ENCODE results near the gene CFAP221. TPM values are rescaled to one million over a fixed set of nuclear protein-coding genes. Genes with fewer than 3 reads are reported as not detected.

Gene CFAP221
- total RNA-seq, 1 donor from 2014 or later: 1.8 TPM

- peak; percentile 5 for DNase-seq (ENCODE audit: low read depth)
- Histone ChIP-seq H3K36me3 (ENCODE audit: control insufficient read depth, insufficient read depth, low read length) (peaks cover 1% of the 10 kb centered on the region), H3K27me3 (ENCODE audit: control insufficient read depth, insufficient read depth, low read length) (no peaks in the 10 kb centered on the region), H3K4me3 (ENCODE audit: low read depth, low read length) (no peak overlapping the region)
- TF ChIP-seq, protein P1, sequence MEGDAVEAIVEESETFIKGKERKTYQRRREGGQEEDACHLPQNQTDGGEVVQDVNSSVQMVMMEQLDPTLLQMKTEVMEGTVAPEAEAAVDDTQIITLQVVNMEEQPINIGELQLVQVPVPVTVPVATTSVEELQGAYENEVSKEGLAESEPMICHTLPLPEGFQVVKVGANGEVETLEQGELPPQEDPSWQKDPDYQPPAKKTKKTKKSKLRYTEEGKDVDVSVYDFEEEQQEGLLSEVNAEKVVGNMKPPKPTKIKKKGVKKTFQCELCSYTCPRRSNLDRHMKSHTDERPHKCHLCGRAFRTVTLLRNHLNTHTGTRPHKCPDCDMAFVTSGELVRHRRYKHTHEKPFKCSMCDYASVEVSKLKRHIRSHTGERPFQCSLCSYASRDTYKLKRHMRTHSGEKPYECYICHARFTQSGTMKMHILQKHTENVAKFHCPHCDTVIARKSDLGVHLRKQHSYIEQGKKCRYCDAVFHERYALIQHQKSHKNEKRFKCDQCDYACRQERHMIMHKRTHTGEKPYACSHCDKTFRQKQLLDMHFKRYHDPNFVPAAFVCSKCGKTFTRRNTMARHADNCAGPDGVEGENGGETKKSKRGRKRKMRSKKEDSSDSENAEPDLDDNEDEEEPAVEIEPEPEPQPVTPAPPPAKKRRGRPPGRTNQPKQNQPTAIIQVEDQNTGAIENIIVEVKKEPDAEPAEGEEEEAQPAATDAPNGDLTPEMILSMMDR (IDR thresholded peaks at IDR 0.05; ENCODE audit: insufficient read depth, low read length, poor library complexity, severe bottlenecking): no peak
These were observed 9.6 kb downstream of the CFAP221 start for GRCh38 chr2:119553687-119554344.

GRCh38 chr2:119565481-119565880 is 21.2 kb downstream of the CFAP221 start:
- no peak for DNase-seq (ENCODE audit: low read depth)
- Histone ChIP-seq H3K27me3 (ENCODE audit: control insufficient read depth, insufficient read depth, low read length) (no peaks in the 10 kb centered on the region), H3K4me3 (ENCODE audit: low read depth, low read length) (no peak overlapping the region), H3K36me3 (ENCODE audit: control insufficient read depth, insufficient read depth, low read length) (no peaks in the 10 kb centered on the region)
- TF ChIP-seq, protein P1 (IDR thresholded peaks at IDR 0.05; ENCODE audit: insufficient read depth, low read length, poor library complexity, severe bottlenecking): no peak

- DNase-seq (ENCODE audit: low read depth): no peak
- H3K36me3 ChIP-seq (ENCODE audit: control insufficient read depth, insufficient read depth, low read length): no peaks in the 10 kb centered on the region
- no peaks in the 10 kb centered on the region for H3K27me3 ChIP-seq (ENCODE audit: control insufficient read depth, insufficient read depth, low read length)
- H3K4me3 ChIP-seq (ENCODE audit: low read depth, low read length): no peak overlapping the region
- TF ChIP-seq, protein P1 (IDR thresholded peaks at IDR 0.05; ENCODE audit: insufficient read depth, low read length, poor library complexity, severe bottlenecking): no peak
These were observed 23.0 kb downstream of the CFAP221 start for GRCh38 chr2:119567292-119567691.

- Histone ChIP-seq H3K36me3 (ENCODE audit: control insufficient read depth, insufficient read depth, low read length) (no peaks in the 10 kb centered on the region), H3K4me3 (ENCODE audit: low read depth, low read length) (no peak overlapping the region), H3K27me3 (ENCODE audit: control insufficient read depth, insufficient read depth, low read length) (no peaks in the 10 kb centered on the region)
- no peak for DNase-seq (ENCODE audit: low read depth)
- TF ChIP-seq, protein P1 (IDR thresholded peaks at IDR 0.05; ENCODE audit: insufficient read depth, low read length, poor library complexity, severe bottlenecking): no peak
These were observed 30.0 kb downstream of the CFAP221 start for GRCh38 chr2:119574108-119574815.

- no peak for DNase-seq (ENCODE audit: low read depth)
- TF ChIP-seq, protein P1 (IDR thresholded peaks at IDR 0.05; ENCODE audit: insufficient read depth, low read length, poor library complexity, severe bottlenecking): no peak
These were observed 30.6 kb downstream of the CFAP221 start for GRCh38 chr2:119574864-119575263.

More at GRCh38 chr2:119574864-119575263, 30.6 kb downstream of the CFAP221 start:
- Histone ChIP-seq H3K27me3 (ENCODE audit: control insufficient read depth, insufficient read depth, low read length) (no peaks in the 10 kb centered on the region), H3K4me3 (ENCODE audit: low read depth, low read length) (no peak overlapping the region), H3K36me3 (ENCODE audit: control insufficient read depth, insufficient read depth, low read length) (no peaks in the 10 kb centered on the region)

Measured in kidney epithelial cell (primary cell).